GM19193 (cell line): ENCODE measurements around the gene SLC37A4.

Experiments
- POLR2A ChIP-seq: IDR thresholded peaks from 4 replicates; pipeline ENCODE4 v1.6.1; 2011; ENCODE audit not compliant: insufficient read depth, insufficient read length; ENCODE audit errors: extremely low read depth

The SLC37A4 gene

GRCh38 chr11:119025978-119026766 lies 4.5 kb downstream of the SLC37A4 start:
- TF ChIP-seq POLR2A, result no peak

DNA sequence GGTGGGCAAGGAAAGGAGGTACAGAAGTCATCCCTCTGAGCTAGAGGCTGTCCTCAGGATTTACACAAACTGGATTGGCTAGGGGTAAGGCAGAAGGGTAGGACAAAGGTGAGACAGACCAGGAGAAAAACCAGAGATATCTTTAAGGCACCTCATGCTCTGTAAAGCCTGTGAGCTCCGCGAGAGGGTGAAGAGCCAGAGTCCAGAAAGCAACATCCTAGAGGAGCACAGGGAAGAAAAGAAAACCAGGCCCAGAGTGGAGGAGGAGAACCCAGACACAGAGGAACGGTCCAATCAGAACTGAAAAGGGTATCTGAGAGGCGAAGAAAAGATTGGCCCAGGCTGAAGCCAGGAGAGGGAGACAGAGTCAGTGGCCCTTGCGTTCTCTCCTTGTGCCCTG lies 5.1 kb downstream of the SLC37A4 start:
- no peak for TF ChIP-seq POLR2A

GRCh38 chr11:119025099-119025473 lies 5.6 kb downstream of the SLC37A4 start:
- TF ChIP-seq POLR2A, result no peak

GRCh38 chr11:119024430-119025098 lies 6.1 kb downstream of the SLC37A4 start:
- TF ChIP-seq POLR2A, result no peak

- TF ChIP-seq POLR2A, result no peak
Measured at GRCh38 chr11:119023741-119024140, 6.9 kb downstream of the SLC37A4 start.

- no peak for TF ChIP-seq POLR2A
Measured at GRCh38 chr11:119021631-119022030, 9.0 kb downstream of the SLC37A4 start.

GRCh38 chr11:119019996-119020395 lies 10.7 kb downstream of the SLC37A4 start:
- no peak for TF ChIP-seq POLR2A

- peak; percentile 94 for TF ChIP-seq POLR2A
Measured at GRCh38 chr11:119018074-119018938, 12.4 kb downstream of the SLC37A4 start, which contains the start of the genes RPS25 and TRAPPC4. TSS of gene RPS25 (minus strand) at chr11:119018343. CDS start at chr11:119018284, 59 bp downstream. TSS of gene TRAPPC4 (plus strand) at chr11:119018766. CDS start at chr11:119018796, 30 bp downstream.

DNA sequence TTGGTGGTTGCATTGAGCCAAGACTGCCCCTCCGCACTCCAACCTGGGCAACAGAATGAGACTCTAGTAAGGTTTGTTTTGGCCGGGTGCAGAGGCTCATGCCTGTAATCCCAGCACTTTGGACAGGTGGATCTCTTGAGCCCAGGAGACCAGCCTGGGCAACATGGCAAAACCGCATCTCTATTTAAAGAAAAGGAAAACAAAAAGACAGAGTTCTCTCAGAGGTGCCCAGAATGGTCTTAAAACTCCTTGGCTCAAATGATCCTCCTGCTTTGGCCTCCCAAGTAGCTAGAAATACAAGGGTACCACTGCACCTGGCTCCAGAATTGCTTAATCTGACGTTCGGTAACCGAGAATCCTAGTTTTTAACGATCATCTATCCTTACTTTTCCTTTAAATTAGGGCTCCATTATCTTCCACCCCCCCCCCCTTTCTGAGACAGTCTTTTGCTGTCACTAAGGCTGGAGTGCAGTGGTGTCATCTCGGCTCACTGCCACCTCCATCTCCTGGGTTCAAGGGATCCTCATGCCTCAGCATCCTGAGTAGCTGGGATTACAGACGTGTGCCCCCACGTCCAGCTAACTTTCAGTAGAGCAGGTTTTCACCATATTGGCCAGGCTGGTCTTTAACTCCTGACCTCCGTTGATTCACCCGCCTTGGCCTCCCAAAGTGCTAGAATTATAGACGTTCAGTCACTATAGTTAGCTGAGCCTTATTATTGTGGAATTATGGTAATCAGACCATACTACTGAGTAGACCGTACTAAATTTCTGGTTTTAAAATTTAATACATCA lies 14.3 kb downstream of the SLC37A4 start:
- no peak for TF ChIP-seq POLR2A

- TF ChIP-seq POLR2A, result peak; percentile 30
Measured at GRCh38 chr11:119015054-119015611, 15.5 kb downstream of the SLC37A4 start.

GRCh38 chr11:119014209-119014924 lies 16.3 kb downstream of the SLC37A4 start:
- TF ChIP-seq POLR2A, result peak; percentile 43

- TF ChIP-seq POLR2A, result no peak
Measured at GRCh38 chr11:119012629-119013170, 18.0 kb downstream of the SLC37A4 start.

DNA sequence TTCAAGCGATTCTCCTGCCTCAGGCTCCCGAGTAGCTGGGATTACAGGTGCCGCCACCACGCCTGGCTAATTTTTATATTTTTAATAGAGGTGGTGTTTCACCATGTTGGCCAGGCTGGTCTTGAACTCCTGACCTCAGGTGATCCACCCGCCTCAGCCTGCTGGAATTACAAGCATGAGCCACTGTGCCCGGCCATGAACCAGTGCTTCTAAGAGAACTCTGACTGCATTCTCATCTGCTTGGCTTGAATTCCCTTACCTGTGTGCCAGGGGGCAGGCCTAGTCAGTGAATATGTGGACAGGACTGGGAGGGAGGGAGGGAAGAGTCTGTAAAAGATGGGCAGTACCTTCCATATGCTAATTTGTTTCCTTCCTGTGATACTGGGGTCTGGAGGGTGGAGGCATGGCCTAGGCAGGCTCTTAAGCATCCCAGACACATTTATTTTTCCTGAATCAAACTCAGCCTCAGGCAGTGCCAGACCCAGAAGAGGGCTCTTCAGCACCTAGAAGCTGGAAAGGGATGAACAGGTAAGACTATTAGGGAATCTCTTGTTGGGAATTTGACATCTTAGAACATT lies 19.1 kb downstream of the SLC37A4 start:
- TF ChIP-seq POLR2A, result no peak
